OCI-LY1 (cell line): ENCODE measurements around the gene FARP1.

Source experiments
- EZH2 ChIP-seq: fragments of 200-600 bp; sonication (generic), shearing (Covaris generic); IDR thresholded peaks from 2 replicates; pipeline ENCODE4 v1.8.0; 2017; ENCODE audit warnings: borderline replicate concordance, mixed run types, mild to moderate bottlenecking, antibody characterized with exemption, low read length, moderate library complexity, mixed read lengths
- TF ChIP-seq, protein P1 (sequence below): fragments of 200-600 bp; sonication (generic), shearing (Covaris generic); IDR thresholded peaks from 2 replicates; pipeline ENCODE4 v1.5.1; 2017; ENCODE audit warnings: mild to moderate bottlenecking, antibody characterized with exemption, low read length, moderate library complexity, mixed read lengths

DNA sequence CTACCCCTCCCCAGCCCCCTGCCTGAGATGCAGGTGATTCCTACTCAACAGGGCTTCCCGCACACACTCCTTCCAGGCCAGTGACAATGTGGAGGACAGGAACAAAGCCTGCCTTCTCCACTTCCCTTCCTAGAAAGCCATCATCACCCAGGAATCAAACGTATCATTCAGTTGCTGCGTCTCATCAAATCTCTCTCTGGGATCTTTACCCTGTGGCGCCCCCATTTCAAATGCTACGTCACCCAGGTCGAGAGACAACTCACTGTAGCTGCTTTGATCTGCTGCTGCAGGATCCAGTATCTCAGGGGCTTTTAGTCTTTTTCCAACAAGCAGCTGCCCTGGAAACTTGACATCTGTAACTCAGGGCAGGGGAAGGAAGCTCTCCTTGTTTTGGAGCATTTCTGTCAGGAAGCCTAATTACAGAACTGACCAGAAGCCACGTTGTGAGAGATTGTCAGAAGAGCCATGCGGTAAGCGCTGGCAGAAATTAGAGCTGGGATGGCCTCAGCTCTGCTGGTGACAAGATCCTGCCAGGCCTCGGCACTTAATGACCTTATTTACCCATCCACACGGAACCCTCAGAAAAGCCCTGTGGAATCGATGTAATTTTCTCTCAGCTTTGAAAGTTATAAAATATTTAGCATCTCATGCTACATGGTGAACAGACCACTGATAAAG lies 293.5 kb downstream of the FARP1 start:
- TF ChIP-seq, protein P1, sequence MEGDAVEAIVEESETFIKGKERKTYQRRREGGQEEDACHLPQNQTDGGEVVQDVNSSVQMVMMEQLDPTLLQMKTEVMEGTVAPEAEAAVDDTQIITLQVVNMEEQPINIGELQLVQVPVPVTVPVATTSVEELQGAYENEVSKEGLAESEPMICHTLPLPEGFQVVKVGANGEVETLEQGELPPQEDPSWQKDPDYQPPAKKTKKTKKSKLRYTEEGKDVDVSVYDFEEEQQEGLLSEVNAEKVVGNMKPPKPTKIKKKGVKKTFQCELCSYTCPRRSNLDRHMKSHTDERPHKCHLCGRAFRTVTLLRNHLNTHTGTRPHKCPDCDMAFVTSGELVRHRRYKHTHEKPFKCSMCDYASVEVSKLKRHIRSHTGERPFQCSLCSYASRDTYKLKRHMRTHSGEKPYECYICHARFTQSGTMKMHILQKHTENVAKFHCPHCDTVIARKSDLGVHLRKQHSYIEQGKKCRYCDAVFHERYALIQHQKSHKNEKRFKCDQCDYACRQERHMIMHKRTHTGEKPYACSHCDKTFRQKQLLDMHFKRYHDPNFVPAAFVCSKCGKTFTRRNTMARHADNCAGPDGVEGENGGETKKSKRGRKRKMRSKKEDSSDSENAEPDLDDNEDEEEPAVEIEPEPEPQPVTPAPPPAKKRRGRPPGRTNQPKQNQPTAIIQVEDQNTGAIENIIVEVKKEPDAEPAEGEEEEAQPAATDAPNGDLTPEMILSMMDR: no peak
- TF ChIP-seq EZH2: no peak
